GM12875 (cell line): ENCODE measurements around the gene COMMD7.

Source experiments
- H3K4me3 ChIP-seq: one replicate; pipeline ENCODE4 v1.5.1; 2011; ENCODE audit warnings: low read depth, low read length, control low read depth
- TF ChIP-seq, protein P1 (sequence below): IDR thresholded peaks from 2 replicates; pipeline ENCODE4 v1.5.1; 2011; ENCODE audit warnings: low read depth, mild to moderate bottlenecking, control low read depth, inconsistent platforms, low read length, moderate library complexity, borderline replicate concordance; ENCODE audit not compliant: insufficient read depth

COMMD7 gene

DNA sequence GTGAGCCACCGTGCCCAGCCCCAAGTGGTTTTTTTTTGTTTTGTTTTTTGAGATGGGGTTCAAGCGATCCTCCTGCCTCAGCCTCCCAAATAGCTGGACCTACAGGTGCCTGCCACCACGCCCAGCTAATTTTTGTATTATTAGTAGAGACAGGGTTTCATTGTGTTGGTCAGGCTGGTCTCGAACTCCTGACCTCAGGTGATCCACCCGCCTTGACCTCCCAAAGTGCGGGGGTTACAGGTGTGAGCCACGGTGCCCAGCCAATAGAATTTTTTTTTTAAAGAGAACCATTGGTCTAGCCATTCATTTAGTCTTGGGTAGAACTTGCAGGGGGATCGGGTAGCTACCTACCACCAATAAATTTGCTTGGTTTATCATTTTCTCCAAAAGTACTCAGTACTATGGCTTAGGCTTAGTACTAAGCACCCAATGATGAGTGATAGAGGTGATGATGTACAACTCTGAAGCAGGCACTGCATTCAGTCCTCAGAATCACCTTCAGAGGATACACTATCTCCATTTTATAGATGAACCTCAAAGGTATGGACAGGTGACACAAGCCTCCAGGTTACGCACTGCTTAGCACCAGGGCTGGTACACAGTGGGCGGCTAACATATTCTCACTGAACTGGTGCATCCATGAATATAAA is 56.6 kb downstream of the COMMD7 start:
- no peak overlapping the region for H3K4me3 ChIP-seq
- TF ChIP-seq, protein P1, sequence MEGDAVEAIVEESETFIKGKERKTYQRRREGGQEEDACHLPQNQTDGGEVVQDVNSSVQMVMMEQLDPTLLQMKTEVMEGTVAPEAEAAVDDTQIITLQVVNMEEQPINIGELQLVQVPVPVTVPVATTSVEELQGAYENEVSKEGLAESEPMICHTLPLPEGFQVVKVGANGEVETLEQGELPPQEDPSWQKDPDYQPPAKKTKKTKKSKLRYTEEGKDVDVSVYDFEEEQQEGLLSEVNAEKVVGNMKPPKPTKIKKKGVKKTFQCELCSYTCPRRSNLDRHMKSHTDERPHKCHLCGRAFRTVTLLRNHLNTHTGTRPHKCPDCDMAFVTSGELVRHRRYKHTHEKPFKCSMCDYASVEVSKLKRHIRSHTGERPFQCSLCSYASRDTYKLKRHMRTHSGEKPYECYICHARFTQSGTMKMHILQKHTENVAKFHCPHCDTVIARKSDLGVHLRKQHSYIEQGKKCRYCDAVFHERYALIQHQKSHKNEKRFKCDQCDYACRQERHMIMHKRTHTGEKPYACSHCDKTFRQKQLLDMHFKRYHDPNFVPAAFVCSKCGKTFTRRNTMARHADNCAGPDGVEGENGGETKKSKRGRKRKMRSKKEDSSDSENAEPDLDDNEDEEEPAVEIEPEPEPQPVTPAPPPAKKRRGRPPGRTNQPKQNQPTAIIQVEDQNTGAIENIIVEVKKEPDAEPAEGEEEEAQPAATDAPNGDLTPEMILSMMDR = no peak

DNA sequence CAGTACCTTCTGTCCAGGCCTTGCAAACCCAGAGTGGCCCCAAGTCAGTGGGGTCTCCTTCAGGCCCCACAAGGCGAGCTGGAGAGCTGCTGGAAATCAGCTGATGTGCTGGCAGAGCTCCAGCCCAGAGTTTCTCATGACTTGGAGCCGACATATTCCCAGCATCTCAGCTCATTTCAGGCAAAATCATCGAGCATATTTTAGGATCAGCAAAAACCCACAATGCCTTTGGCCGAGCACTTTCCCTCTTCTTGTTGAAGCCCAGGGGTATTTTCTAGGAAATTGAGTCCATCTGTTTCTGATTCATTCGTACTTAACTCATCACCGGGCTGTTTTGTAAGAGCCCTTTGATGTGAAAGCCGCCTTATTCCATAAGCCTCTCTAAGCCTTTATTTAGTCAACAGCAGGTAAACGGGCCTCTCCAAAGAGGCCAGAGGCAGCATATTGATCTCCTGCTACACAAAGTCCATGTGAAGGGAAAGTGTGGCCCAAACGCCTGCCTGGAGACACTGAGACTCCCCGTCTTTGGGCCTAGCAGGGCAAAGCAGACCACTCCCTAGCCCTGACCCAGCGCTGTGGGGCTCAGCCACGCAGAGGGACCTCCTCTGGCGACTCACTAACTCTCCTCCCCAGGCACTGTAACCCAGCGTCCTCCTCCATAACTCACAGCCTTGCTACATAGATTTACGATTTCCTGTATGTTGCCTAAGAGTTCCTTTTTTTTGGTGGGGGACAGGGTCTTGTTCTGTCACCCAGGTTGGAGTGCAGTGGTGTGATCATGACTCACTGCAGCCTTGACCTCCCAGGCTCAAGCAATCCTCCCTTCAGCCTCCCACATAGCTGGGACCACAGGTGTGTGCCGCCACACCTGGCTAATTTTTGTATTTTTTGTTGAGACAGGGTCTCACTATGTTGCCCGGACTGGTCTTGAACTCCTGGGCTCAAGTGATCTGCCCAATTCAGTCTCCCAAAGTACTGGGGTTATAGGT is 57.4 kb downstream of the COMMD7 start:
- no peak overlapping the region for H3K4me3 ChIP-seq
- TF ChIP-seq, protein P1 = no peak

GRCh38 chr20:32682508-32682987 is 60.7 kb downstream of the COMMD7 start:
- TF ChIP-seq, protein P1 = no peak
- H3K4me3 ChIP-seq = no peak overlapping the region

DNA sequence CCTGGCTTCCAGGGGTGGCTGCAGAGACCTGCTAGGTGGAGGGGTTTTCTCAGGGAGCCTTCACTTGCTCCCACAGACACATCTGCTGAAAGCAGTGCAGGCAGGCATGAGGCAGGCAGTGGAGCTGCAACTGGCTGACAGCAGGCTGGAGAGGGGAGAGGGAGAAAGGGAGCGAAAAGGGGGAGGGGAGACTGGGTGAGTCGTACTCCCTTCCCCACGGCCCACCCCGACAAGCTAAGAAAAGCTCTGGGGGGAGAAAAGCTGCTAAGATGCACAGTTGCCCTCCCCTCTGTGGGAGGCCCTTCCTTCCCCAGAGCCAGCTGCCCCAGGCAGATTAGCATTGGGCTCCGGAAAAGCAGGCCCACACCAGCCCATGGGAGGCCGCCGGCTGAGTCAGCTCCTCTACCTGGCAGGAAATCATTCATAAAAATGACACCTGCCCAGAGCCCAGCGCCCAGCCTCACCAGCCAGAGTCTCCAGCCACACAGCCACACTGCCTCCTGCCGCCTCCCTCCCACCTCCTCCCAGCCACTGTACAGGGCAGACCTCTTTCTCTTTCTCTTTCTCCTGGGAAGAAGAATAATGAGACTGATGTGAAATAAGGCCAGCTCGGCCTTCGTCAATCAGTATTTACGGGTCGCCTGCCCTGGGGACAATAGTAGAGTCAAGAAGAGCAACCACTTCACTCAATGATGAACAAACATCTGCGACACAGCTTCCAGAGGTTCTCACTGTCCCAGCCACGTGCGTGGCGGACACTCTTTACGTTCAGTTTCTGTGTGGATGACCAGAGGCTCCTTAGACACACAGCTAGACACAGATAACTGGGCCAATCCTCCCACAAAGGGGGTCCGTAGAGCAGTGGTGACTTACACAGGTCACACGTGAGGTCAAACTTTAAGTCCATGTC is 61.8 kb downstream of the COMMD7 start:
- no peak overlapping the region for H3K4me3 ChIP-seq
- TF ChIP-seq, protein P1 = no peak

- TF ChIP-seq, protein P1 = no peak
- no peak overlapping the region for H3K4me3 ChIP-seq
Observed at GRCh38 chr20:32680544-32681174, 62.6 kb downstream of the COMMD7 start.

DNA sequence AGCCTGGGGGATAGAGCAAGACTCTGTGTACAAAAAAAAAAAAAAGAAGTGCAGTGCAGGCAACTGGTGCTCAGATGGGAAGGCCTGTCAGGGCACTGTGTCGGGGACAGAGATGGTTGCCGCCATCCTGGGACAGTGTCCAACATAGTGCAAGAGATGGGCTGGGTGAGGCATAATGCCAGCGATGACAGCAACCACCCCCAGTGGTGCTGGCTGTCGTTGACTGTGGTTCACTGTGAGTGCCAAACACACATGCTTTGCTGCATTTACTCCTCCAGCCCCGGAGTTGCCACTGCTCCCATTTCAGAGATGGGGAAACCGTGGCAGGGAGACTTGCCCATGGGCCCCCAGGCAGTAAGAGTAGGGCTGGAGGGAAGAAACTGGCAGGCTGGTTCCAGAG is 64.3 kb downstream of the COMMD7 start:
- TF ChIP-seq, protein P1 = no peak
- H3K4me3 ChIP-seq = no peak overlapping the region
